HG03064 (cell line): ENCODE measurements around the gene RPTOR.
"Not testable (repeated sequence)": the region's sequence is repeated elsewhere in the genome, so short reads cannot be mapped to it uniquely, and the experiment has no call there.

Experiments used
- ATAC-seq: cut with Tn5 transposase; IDR thresholded peaks from one replicate; pipeline ENCODE4 v1.9.1; 2021; ENCODE audit warnings: low read depth; ENCODE audit not compliant: unreplicated experiment

Gene RPTOR

DNA sequence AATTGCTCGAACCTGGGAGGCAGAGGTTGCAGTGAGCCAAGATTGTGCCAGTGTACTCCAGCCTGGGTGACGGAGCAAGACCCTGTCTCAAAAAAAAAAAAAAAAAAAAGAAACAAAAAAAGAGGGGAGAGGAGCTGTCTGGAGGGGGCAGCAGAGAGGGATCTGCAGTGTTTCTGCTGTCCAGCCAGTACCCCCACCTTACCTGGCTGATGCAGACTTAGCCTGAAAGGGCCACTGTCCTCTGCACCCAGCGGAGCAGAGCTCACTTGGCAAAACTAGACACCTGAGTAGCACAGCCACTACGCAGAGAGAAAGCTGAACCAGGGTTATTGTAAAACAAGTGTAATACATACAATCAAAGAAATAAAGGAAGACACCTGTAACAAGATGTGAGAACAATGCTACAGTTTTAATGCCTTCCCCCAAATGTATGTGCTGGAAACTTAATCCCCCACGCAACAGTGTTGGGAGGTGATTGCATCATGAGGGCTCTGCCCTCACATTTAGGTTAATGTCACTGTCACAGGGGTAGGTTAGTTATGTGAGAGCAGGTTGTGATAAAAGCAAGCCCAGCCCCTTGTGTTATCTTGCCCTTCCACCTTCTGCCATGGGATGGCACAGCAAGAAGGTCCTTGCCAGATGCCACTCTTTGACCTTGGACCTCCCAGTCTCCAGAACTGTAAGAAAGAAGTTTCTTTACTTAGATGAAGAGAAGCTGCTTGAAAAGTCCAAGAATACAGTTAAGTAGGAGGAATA is 211.2 kb downstream of the RPTOR start:
- ATAC-seq, result no peak

DNA sequence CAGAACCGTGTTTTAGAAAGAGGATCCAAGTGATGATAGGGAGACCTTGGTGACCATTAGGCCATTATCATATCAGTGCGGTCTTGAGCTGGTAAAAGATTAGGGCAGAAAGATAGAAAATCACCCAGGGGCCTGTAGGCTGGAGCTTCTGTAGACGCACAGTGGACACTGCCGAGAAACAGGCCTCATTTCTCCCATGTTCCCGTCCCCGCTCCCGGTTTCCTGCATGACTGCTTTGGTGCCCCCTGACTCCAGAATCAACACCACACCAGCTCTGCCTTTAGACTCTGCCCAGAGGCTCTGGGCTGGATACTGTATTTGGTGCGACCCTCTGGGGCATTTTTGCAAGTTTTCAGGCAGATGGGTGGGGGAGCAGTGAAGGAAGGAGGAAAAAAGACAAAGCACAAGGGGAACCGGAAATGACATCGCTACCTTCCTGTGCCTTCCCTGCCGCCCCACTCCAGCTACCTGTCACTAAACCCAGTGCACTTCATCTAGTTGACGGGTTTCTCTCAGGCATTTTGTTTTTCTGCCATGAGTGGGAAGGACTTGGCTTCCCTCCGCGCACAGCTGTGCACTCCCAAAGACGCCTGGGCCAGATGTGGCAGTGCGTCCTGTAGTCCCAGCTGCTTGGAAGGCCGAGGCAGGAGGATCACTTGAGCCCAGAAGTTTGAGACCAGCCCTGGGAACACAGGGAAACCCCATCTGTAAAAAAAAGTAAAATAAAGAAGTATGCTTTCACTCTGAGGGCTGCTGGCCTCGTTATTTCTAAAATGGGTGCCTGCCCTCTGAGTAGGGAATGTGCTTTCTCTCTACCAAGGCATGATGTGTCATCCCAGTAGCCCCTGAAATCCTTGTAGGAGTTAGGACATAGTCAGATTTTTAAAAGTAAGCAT is 214.1 kb downstream of the RPTOR start:
- no peak for ATAC-seq

DNA sequence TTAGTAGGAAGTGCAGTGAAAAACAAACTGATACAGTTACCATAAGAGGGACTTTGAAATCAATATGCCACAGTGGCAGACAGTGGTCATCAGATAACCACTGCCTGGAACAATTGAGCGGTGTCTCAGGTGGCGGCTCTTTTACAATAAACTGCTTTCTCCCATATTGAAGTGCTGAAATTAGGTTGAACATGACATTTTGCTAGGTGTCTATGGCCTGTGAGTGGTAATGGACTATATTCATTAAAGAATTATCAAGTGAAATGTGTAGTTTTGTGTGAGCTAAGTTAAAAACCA is 214.7 kb downstream of the RPTOR start:
- no peak for ATAC-seq

GRCh38 chr17:80760511-80760911 is 215.9 kb downstream of the RPTOR start:
- ATAC-seq, result no peak

GRCh38 chr17:80761110-80761871 is 216.7 kb downstream of the RPTOR start:
- no peak for ATAC-seq

- ATAC-seq, result no peak
Measured at GRCh38 chr17:80762076-80762475, 217.4 kb downstream of the RPTOR start.

DNA sequence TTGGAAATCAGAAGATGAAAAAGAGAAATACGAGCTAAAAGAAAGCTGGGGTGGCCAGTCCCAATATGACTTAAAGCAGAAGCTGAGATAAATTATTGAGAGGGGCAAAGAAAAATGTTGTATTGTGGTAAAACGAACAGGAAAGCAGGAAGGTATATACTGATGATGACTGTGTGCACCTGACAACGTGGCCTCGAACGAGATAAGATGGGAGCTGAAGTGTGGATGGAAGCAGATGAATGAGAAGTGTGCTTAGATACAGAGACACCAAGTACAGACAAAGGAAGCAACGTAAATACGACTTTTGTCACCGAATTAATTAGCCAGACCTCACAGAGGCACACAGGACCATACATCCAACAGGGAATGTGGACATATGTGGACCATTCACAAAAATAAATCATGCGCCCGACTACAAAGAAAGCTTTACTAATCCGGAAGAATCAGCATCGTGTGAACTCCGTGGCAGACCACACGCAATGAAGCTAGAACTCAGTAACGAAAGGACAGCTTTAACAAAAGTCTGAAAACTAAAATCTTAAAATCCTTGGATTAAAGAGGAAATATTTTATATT is 218.7 kb downstream of the RPTOR start:
- no peak for ATAC-seq

DNA sequence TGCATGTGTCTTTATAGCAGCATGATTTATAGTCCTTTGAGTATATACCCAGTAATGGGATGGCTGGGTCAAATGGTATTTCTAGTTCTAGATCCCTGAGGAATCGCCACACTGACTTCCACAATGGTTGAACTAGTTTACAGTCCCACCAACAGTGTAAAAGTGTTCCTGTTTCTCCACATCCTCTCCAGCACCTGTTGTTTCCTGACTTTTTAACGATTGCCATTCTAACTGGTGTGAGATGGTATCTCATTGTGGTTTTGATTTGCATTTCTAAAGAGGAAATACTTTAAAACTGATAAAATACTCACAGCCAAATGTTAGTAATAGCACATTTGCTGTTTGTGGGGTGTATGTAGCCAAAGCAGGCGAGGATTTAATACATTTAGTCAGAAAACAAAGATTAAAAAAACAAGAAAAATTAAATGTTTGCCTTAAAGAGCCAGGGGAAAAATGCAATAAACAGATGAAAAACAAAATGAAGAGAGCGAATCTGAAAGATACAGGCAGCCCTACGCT is 220.0 kb downstream of the RPTOR start:
- ATAC-seq, result not testable (repeated sequence)

DNA sequence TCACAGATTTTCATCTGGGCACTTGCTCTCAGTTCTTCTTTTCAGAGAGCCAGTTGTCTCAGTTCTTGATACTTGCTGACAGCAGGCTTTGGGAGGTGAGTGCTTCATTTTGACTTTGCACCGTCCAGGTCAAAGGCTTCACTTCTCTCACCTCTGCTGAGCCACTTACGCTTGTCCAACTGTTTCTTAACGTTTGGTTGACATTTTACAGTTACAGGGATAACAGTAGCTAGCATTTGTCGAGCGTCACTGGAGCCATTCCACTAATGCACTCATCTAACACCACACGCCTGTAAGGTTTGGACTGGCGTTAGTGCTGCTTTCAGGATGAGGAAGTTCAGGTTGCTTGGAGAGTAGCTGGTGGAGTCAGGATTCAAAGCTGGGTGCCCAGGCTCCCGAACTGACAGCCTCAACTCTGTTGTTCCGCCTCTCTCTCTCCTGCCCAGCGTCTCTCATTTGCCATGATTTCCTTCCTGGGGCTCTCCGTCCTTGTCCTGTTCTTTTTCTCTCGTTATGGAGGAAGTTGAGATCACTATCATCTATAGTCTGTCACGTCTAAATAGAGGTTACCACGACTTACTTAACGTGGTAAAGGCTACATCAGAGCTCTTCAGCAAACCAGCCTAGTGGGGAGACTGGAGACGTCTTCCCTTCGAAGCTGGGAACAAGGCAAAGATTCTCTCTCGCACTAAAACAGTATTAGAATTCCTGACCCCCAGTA is 220.8 kb downstream of the RPTOR start:
- no peak for ATAC-seq

DNA sequence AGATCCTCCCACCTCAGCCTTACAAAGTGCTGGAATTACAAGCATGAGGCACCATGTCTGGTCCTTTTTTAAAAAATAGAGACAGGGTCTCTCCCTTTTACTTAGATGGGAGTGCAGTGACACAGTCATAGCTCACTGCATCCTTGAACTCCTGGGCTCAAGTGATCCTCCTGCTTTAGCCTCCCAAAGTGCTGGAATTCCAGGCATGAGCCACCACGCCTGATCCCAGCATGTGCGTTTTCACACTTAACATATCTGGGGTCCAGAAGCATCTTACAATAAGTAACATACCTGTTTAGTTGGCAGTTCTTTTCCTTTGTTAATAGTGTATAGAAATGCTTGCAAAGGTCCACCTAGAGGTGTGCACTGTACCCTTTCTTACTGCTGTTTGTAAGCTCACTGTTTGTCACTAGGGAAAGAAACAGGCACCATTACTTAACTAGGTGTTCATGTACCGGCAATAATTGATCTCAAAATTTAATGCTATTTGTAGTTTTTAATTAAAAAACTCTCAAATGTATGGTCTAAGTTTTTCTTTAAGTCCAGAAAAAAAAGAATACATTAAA is 221.7 kb downstream of the RPTOR start:
- no peak for ATAC-seq

- ATAC-seq, result no peak
Measured at GRCh38 chr17:80768389-80768788, 223.8 kb downstream of the RPTOR start.

DNA sequence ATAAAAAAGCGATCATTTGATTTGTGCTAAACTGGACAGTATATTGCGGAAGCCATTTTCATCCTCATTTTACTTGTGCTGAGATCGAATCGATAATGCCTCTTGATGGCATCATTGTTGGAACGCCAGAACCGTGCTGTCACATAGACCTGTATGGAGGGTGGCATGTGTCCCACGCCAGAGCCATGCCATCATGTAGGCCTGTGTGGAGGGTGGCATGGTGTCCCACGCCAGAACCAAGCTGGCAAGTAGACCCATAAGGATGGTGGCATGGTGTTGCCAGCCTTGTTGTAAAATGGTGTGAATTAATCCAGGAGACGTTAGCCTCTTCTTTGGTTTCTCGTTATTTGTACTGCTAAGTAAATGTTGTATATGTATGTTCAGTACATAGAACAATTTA is 224.3 kb downstream of the RPTOR start:
- no peak for ATAC-seq

DNA sequence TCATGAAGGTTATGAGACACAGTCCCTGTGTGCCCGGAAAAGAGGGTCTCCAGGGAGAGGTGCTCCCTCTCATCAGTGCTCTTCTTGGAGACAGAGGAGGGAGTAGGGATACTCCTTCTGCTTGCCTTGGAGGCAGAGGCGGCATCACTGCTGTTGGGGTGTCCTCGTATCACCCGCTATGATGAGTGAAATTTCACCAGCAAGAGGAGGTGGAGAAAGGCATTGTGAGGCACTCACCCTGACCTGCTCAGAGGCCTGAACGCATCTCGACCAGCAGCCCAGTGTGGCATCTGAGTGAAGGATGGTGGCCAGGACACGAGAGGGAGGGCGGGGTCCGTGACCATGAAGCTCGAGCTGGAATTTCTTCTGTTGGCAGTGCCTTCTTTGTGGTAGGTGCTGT is 224.9 kb downstream of the RPTOR start:
- no peak for ATAC-seq

DNA sequence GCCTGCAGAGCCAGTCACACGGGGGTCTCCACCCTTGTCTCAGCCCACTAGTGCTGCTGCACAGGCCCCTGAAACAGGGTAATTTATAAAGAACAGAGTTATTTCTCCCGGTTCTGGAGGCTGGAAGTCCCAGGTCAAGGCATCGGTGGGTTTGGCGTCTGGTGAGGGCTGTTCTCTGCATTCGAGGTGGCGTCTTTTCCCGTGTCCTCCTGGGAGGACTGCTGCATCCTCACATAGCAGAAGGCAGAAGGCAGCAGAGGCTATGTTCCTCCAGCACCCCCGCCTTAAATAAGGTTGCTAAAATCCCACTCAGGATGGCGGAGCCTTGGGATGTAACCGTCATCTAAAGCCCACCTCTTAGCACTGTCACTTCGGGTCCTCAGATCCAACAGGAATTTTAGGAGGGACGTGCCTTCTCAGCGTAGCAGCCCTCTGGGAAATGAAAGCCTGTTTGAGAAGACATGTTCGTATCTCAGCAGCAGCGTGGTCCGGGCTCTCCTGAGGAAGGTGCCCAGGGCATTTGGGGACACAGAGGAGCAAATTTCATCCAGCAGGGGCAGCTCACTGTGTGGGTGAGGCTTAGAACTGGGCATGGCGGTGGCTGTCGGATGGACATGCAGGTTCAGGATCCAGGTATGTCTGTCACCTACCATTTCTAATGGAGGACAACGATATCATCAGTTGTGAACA is 225.4 kb downstream of the RPTOR start:
- ATAC-seq, result no peak

- ATAC-seq, result no peak
Measured at GRCh38 chr17:80770881-80771611, 226.4 kb downstream of the RPTOR start.

- no peak for ATAC-seq
Measured at GRCh38 chr17:80771612-80772005, 227.0 kb downstream of the RPTOR start.

DNA sequence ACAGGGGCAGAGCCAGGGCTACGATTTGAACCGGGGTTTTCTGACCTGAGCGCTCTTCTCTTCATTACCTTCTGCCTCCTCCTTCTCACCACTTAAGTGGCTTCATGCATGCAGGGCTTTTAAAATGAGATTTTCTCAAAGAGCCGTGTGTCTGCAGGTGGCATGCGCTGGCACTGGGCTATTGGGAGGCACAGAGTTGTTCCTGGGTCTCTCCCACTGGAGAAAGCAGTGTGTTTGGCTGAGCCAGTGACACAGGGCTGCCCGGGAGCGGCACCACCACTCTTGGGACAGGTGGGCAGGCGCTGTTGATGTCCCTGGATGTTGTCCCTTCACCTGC is 228.2 kb downstream of the RPTOR start:
- ATAC-seq, result no peak

DNA sequence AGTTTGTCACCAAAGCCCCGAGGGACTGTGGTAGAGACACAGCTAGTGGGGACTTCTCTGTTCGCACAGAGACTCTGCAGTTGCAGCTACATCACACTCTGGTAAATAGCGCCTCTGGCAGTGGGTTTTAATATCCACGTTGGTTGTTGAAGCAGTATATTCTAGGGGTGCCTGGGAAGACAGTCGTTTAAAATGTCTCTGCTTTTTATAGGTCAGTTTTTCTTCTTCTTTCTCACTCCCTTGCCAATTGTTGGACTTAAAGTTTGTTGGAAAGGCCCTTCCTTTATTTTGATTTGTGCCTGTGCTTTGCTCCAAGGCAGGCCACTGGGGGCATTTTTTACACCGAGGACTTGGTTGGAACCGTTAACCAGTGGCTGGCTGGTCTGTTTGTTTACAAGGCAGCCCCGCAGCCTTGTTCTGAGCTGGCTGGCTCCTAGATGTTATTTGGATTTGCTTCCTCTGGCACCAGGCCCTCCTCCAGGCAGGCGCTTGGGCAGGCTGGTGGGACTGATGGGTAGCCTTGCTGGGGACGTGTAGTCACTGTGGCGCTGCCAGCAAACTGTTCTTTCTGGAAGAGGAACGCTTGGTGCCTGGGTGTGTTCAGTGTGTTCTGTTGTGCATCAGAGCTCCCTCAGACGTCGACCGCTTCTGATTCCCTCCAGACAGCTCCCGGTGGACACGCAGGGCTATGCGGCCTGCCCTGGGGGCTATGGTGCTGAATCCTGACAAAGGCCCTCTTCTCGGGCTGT is 228.8 kb downstream of the RPTOR start:
- ATAC-seq, result no peak
